H1 (cell line): ENCODE data around the gene DNAH12.

Experiments used
- BACH1 ChIP-seq: IDR thresholded peaks from 2 replicates; pipeline ENCODE4 v1.6.1; 2012; ENCODE audit warnings: low read length, improper control_type of control experiment
- BRCA1 ChIP-seq: IDR thresholded peaks from 2 replicates; pipeline ENCODE4 v1.6.1; 2012; ENCODE audit warnings: low read depth, low read length, improper control_type of control experiment
- CTCF ChIP-seq, 3 experiments: IDR thresholded peaks; 1 replicate in 2 of 3; 2 replicates in 1 of 3; pipeline versions ENCODE4 v1.5.1 to v1.6.1; 2011; ENCODE audit warnings: low read length in 3 of 3, mild to moderate bottlenecking in 3 of 3, inconsistent platforms in 2 of 3, low read depth in 1 of 3, moderate library complexity in 1 of 3; ENCODE audit not compliant: insufficient read depth in 1 of 3; ENCODE audit errors: control extremely low read depth in 1 of 3
- NANOG ChIP-seq: IDR thresholded peaks from 2 replicates; pipeline ENCODE4 v1.6.1; 2011; ENCODE audit warnings: low read length, low read depth, mild to moderate bottlenecking, inconsistent platforms; ENCODE audit not compliant: insufficient read depth, poor library complexity, severe bottlenecking
- POLR2A ChIP-seq, 2 experiments: IDR thresholded peaks; 1 replicate in 1 of 2; 2 replicates in 1 of 2; pipeline ENCODE4 v1.6.1; 2011; ENCODE audit warnings: low read depth in 2 of 2, low read length in 2 of 2, mild to moderate bottlenecking in 2 of 2; ENCODE audit errors: control extremely low read depth in 1 of 2
- SP1 ChIP-seq: IDR thresholded peaks from 2 replicates; pipeline ENCODE4 v1.6.1; 2011; ENCODE audit warnings: low read depth, low read length
- TAF1 ChIP-seq: IDR thresholded peaks from 2 replicates; pipeline ENCODE4 v1.6.1; 2011; ENCODE audit warnings: mild to moderate bottlenecking, low read depth, low read length

- TF ChIP-seq POLR2A (IDR thresholded peaks at IDR 0.05; ENCODE audit: control extremely low read depth in 1 of 2, low read depth in 2 of 2, low read length in 2 of 2) (no peak), CTCF (IDR thresholded peaks at IDR 0.05; ENCODE audit: control extremely low read depth in 1 of 3, insufficient read depth in 1 of 3, low read depth in 1 of 3, low read length in 3 of 3) (no peak), BACH1 (no peak), SP1 (no peak), BRCA1 (no peak), NANOG (no peak), TAF1 (no peak)
These were observed 269.3 kb downstream of the DNAH12 start for GRCh38 chr3:57274845-57275244.
